ENCODE measurements around the gene GTF2F2.

- TF ChIP-seq POLR2A (IDR thresholded peaks at IDR 0.05) (no peak), CTCF (IDR thresholded peaks at IDR 0.05) (no peak)
These were observed 22.4 kb downstream of the GTF2F2 start for GRCh38 chr13:45142440-45143345.

Data from ovary (tissue), 3 donors.